GM12878 (cell line): ENCODE data around the gene TMEM163.

ENCODE experiments used
- BACH1 ChIP-seq: fragments of 450-650 bp; IDR thresholded peaks from 2 replicates; pipeline ENCODE4 v1.6.1; 2017; ENCODE audit warnings: mild to moderate bottlenecking, borderline replicate concordance
- CHD1 ChIP-seq: IDR thresholded peaks from 2 replicates; pipeline ENCODE4 v1.6.1; 2012; ENCODE audit warnings: low read depth, low read length, improper control_type of control experiment
- CTCF ChIP-seq, 3 experiments: IDR thresholded peaks in 2 of 3; conservative IDR thresholded peaks in 1 of 3; 2 replicates each; pipeline ENCODE4 v1.5.1; 2011; ENCODE audit warnings: low read depth in 3 of 3, low read length in 3 of 3, mild to moderate bottlenecking in 3 of 3, control low read depth in 2 of 3, moderate library complexity in 2 of 3, inconsistent platforms in 1 of 3, mixed read lengths in 1 of 3; ENCODE audit not compliant: control insufficient read depth in 2 of 3, insufficient read depth in 1 of 3; ENCODE audit errors: extremely low read depth in 1 of 3
- FOS ChIP-seq: IDR thresholded peaks from 3 replicates; pipeline ENCODE4 v1.6.1; 2011; ENCODE audit warnings: borderline replicate concordance; ENCODE audit not compliant: insufficient read length; ENCODE audit errors: extremely low read depth
- GABPA ChIP-seq: IDR thresholded peaks from 2 replicates; pipeline ENCODE4 v1.6.1; 2014; ENCODE audit warnings: antibody characterized with exemption, low read depth, mild to moderate bottlenecking, inconsistent platforms
- MXI1 ChIP-seq: fragments of 150-350 bp; IDR thresholded peaks from 2 replicates; pipeline ENCODE4 v1.6.1; 2011; ENCODE audit warnings: low read depth, mild to moderate bottlenecking, inconsistent platforms, low read length, improper control_type of control experiment
- NR2C1 ChIP-seq: fragments of 450-650 bp; IDR thresholded peaks from 2 replicates; pipeline ENCODE4 v1.6.1; 2017; ENCODE audit warnings: antibody characterized with exemption, mild to moderate bottlenecking, moderate library complexity
- POLR2A ChIP-seq: IDR thresholded peaks from 2 replicates; pipeline ENCODE4 v1.6.1; 2011; ENCODE audit warnings: low read depth, mild to moderate bottlenecking, low read length
- POLR2AphosphoS2 ChIP-seq: IDR thresholded peaks from 2 replicates; pipeline ENCODE4 v1.6.1; 2011; ENCODE audit warnings: low read depth, mild to moderate bottlenecking, low read length, improper control_type of control experiment, moderate library complexity
- RAD21 ChIP-seq: IDR thresholded peaks from 2 replicates; pipeline ENCODE4 v1.6.1; 2011; ENCODE audit warnings: mild to moderate bottlenecking, low read depth, low read length, moderate library complexity; ENCODE audit not compliant: insufficient read depth
- SREBF1 ChIP-seq: IDR thresholded peaks from 2 replicates; pipeline ENCODE4 v1.6.1; 2012; ENCODE audit warnings: mild to moderate bottlenecking, low read length
- TCF7 ChIP-seq: IDR thresholded peaks from 2 replicates; pipeline ENCODE4 v1.6.1; 2014; ENCODE audit warnings: antibody characterized with exemption, borderline replicate concordance
- ZNF384 ChIP-seq: IDR thresholded peaks from 2 replicates; pipeline ENCODE4 v1.6.1; 2012; ENCODE audit warnings: low read depth, mild to moderate bottlenecking, low read length, improper control_type of control experiment, borderline replicate concordance

DNA sequence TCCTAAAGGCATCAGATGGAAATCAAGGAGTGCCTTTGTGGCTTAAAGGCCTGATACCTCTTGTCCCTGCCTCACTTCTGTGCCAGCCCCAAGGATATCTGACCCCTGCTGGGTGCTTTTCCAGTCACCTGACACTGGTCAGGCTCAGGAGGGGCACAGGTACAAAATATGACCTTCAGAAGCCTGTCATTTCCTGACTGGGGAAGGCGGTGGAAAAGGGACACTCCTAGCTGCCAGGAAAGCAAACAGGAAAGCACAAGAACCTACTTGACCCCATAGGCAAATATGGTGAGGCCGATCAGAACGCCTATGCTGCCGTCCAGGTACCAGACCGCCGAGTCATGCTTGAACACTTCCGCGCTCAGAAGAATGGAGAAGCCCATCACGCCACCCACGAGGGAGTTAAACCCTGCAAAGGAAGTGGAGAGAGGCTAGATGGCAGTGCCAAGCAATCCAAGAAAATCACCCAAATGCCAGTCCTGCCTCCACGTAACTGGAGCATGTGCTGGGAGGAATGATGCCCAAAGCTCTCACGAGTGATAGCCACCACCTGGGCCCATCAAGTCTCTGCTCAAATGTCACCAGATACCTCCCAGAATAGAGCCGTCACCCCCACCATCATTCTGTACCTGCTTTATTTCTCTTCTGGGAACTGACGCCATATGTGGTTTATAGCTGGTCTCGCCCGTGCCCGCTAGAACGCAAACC is 260.9 kb downstream of the TMEM163 start:
- TF ChIP-seq NR2C1 (no peak), CHD1 (no peak), RAD21 (no peak), CTCF (IDR thresholded peaks at IDR 0.05 in 2 of 3, conservative IDR thresholded peaks at IDR 0.05 in 1 of 3; ENCODE audit: control insufficient read depth in 2 of 3, extremely low read depth in 1 of 3, insufficient read depth in 1 of 3, low read depth in 3 of 3, low read length in 3 of 3) (no peak), FOS (no peak), POLR2A (no peak), SREBF1 (no peak), MXI1 (no peak), POLR2AphosphoS2 (no peak), BACH1 (no peak), GABPA (no peak), TCF7 (no peak), ZNF384 (no peak)
